GM12891 (cell line): ENCODE measurements around the gene SEC23B.

Experiments used
- POLR2A ChIP-seq: IDR thresholded peaks from 2 replicates; pipeline ENCODE4 v1.6.1; 2011; ENCODE audit warnings: low read depth, low read length, control low read depth
- POLR2AphosphoS5 ChIP-seq: IDR thresholded peaks from 2 replicates; pipeline ENCODE4 v1.6.1; 2011; ENCODE audit warnings: low read depth, low read length, control low read depth
- SPI1 ChIP-seq: IDR thresholded peaks from 2 replicates; pipeline ENCODE4 v1.6.1; 2011; ENCODE audit warnings: low read depth, low read length, control low read depth

DNA sequence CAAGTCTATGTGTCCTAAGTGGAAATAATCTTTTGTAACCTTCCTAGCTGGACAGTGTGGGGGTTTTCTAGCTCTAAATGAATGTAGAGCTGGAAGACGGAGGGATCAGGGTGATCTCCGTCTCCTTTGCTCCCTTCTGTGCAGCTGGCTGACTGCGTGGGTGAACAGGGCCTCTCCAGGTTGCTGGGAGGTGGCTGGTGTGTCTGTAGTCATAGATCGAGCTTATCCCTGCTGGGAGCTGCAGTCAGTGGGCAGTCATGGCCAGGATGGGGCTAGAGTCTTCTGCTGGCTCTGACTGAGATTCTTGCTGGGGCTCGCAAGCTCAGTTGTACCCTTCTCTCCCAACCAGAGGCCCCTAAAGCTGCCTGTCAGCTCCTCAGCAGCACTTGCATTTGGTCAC, 6.4 kb downstream of the SEC23B start:
- TF ChIP-seq POLR2A (no peak), POLR2AphosphoS5 (no peak), SPI1 (no peak)
